GM12878 (cell line): ENCODE results near the gene HSFX3. TPM values are rescaled to one million over a fixed set of nuclear protein-coding genes. Genes with fewer than 3 reads are reported as not detected.

Experiments used
- BACH1 ChIP-seq: fragments of 450-650 bp; IDR thresholded peaks from 2 replicates; pipeline ENCODE4 v1.6.1; 2017; ENCODE audit warnings: mild to moderate bottlenecking, borderline replicate concordance
- CHD2 ChIP-seq: IDR thresholded peaks from 2 replicates; pipeline ENCODE4 v1.6.1; 2011; ENCODE audit warnings: low read depth, low read length, improper control_type of control experiment, borderline replicate concordance
- E2F8 ChIP-seq: fragments of 450-650 bp; IDR thresholded peaks from 2 replicates; pipeline ENCODE4 v1.6.1; 2018; ENCODE audit warnings: mild to moderate bottlenecking, low read depth, moderate library complexity; ENCODE audit not compliant: partially characterized antibody
- FOS ChIP-seq: IDR thresholded peaks from 3 replicates; pipeline ENCODE4 v1.6.1; 2011; ENCODE audit warnings: borderline replicate concordance; ENCODE audit not compliant: insufficient read length; ENCODE audit errors: extremely low read depth
- IRF4 ChIP-seq: IDR thresholded peaks from 2 replicates; pipeline ENCODE4 v1.6.1; 2011; ENCODE audit warnings: low read depth, low read length
- IRF5 ChIP-seq: fragments of 450-650 bp; IDR thresholded peaks from 2 replicates; pipeline ENCODE4 v1.6.1; 2017; ENCODE audit warnings: borderline replicate concordance
- KAT2A ChIP-seq: conservative IDR thresholded peaks from 2 replicates; pipeline ENCODE4 v1.6.1; 2011; ENCODE audit warnings: low read depth, low read length; ENCODE audit not compliant: control insufficient read depth
- KLF5 ChIP-seq: fragments of 450-650 bp; IDR thresholded peaks from 2 replicates; pipeline ENCODE4 v1.6.1; 2014; ENCODE audit warnings: mild to moderate bottlenecking; ENCODE audit not compliant: partially characterized antibody
- LARP7 ChIP-seq: fragments of 450-650 bp; IDR thresholded peaks from 2 replicates; pipeline ENCODE4 v1.6.1; 2017; ENCODE audit warnings: mild to moderate bottlenecking
- POLR2AphosphoS5 ChIP-seq: IDR thresholded peaks from 2 replicates; pipeline ENCODE4 v1.6.1; 2011; ENCODE audit warnings: mild to moderate bottlenecking, low read length, inconsistent platforms
- SIN3A ChIP-seq: IDR thresholded peaks from 2 replicates; pipeline ENCODE4 v1.6.1; 2012; ENCODE audit warnings: low read depth, low read length, improper control_type of control experiment
- TCF7 ChIP-seq: IDR thresholded peaks from 2 replicates; pipeline ENCODE4 v1.6.1; 2014; ENCODE audit warnings: antibody characterized with exemption, borderline replicate concordance
- USF1 ChIP-seq: IDR thresholded peaks from 2 replicates; pipeline ENCODE4 v1.6.1; 2011; ENCODE audit warnings: borderline replicate concordance, low read depth, mild to moderate bottlenecking, moderate library complexity, mixed read lengths, low read length; ENCODE audit not compliant: insufficient read depth; ENCODE audit errors: extremely low read length
- polyA plus RNA-seq, 11 experiments: library from polyadenylated mRNA; depleted of rRNA in 4 of 11; unstranded in 6 of 11; stranded (reverse) in 5 of 11; fragments of >200 nt; fragmentation: Nextera tagmentation in 4 of 11; fragmentation: Illumina TruSeq in 1 of 11; extraction: Ambion mirVana in 4 of 11; extraction: Trizol in 1 of 11; gene quantifications; 1 replicate in 1 of 11; 2 replicates in 10 of 11; pipeline versions ENCODE4 v1.2.1 to v1.2.3, GENCODE V29; 2011 to 2016; ENCODE audit warnings: inconsistent platforms in 2 of 11, missing spikeins in 2 of 11, low read depth in 1 of 11
- total RNA-seq, 4 experiments: library from RNA; depleted of rRNA in 3 of 4; stranded (reverse); fragments of >200 nt in 3 of 4; fragmentation: Illumina TruSeq in 1 of 4; extraction: Trizol in 1 of 4; gene quantifications; 2 replicates each; pipeline versions ENCODE4 v1.2.1 to v1.2.3, GENCODE V29; 2013 to 2021

HSFX3 gene
- total and polyA plus RNA-seq, 10 of the 15 experiments (the other 5 are each of a cell fraction or from before 2014, with no cell fraction given), result 0.05 to 0.40 (median 0.29) TPM; not detected in 5

GRCh38 chrX:149572743-149573142 lies 23.0 kb upstream of the HSFX3 start (continued):
- TF ChIP-seq E2F8 (no peak), USF1 (no peak), FOS (no peak), SIN3A (no peak), BACH1 (no peak), IRF4 (no peak), LARP7 (no peak), KAT2A (no peak), TCF7 (no peak), KLF5 (no peak), POLR2AphosphoS5 (no peak), CHD2 (no peak), IRF5 (no peak)
